Thoracic aorta (tissue), 2 donors: Measurements from ENCODE around the gene MARF1. TPM values are rescaled to one million over a fixed set of nuclear protein-coding genes. Genes with fewer than 3 reads are reported as not detected.
"Not testable (repeated sequence)": the region's sequence is repeated elsewhere in the genome, so short reads cannot be mapped to it uniquely, and the experiment has no call there.

Experiments
- ATAC-seq: fragments of 150-250 bp; one replicate; pipeline ENCODE4 v1.8.0; 2017; ENCODE audit warnings: low read depth; ENCODE audit not compliant: insufficient number of reproducible peaks, low FRiP score
- DNase-seq: peaks from one replicate; pipeline ENCODE4 v3.0.0-alpha.2; 2020; ENCODE audit warnings: low spot score
- H3K27ac ChIP-seq, 2 donors: fragments of 200-600 bp; sonication (generic); 1 replicate in 1 of 2; 2 replicates in 1 of 2; pipeline ENCODE4 v1.5.1; 2016; ENCODE audit warnings: mild to moderate bottlenecking in 2 of 2, moderate library complexity in 2 of 2
- H3K27me3 ChIP-seq: fragments of 200-600 bp; sonication (generic); replicated peaks from 2 replicates; pipeline ENCODE4 v1.6.0; 2016; ENCODE audit warnings: mild to moderate bottlenecking; ENCODE audit not compliant: insufficient read depth
- H3K36me3 ChIP-seq: fragments of 200-600 bp; sonication (generic); one replicate; pipeline ENCODE4 v1.5.1; 2016
- H3K4me1 ChIP-seq, 2 donors: fragments of 200-600 bp; sonication (generic); 1 replicate in 1 of 2; 2 replicates in 1 of 2; pipeline versions ENCODE4 v1.5.1 to v1.6.0; 2016; ENCODE audit warnings: low read depth in 2 of 2, mild to moderate bottlenecking in 1 of 2; ENCODE audit not compliant: control insufficient read depth in 1 of 2
- H3K4me3 ChIP-seq: fragments of 200-600 bp; sonication (generic); 2 replicates; pipeline ENCODE4 v1.5.1; 2016; ENCODE audit warnings: mild to moderate bottlenecking
- H3K9me3 ChIP-seq: fragments of 200-600 bp; sonication (generic); 2 replicates; pipeline ENCODE4 v1.5.1; 2016
- total RNA-seq, 2 donors: library from RNA; depleted of rRNA; stranded (reverse); fragments of >200 nt; gene quantifications; one replicate each; pipeline versions ENCODE4 v1.1.0 to v1.2.3, GENCODE V29; 2016
- TF ChIP-seq, protein P1 (sequence below): fragments of 200-600 bp; sonication (generic); IDR thresholded peaks from one replicate; pipeline ENCODE4 v1.5.1; 2019; ENCODE audit warnings: antibody characterized with exemption

Gene MARF1
- total RNA-seq, 2 donors from 2014 or later = 35.7 to 49.6 TPM

DNA sequence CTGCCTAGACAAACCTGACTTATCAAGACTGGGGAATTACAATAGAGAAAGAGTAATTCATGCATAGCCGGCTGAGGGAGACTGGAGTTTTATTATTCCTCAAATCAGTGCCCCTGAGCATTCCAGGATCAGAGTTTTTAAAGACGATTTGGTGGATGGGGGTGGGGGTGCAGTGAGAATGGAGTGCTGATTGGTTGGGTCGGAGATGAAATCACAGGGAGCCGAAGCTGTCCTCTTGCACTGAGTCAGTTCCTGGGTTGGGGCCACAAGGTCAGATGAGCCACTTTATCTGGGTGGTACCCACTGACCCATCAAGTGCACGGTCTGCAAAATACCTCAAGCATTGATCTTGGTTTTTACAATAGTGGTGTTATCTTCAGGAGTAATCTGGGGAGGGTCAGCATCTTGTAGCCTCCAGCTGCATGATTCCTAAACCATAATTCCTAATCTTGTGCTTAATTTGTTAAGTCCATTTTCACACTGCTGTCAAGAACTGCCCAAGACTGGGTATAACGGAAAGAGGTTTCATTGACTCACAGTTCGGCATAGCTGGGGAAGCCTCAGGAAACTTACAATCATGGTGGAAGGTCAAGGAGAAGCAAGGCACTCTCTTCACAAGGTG is 69.6 kb downstream of the MARF1 start:
- H3K4me3 ChIP-seq = no peak overlapping the region
- DNase-seq (no peak), ATAC-seq (no peak)
- no peak overlapping the region for H3K27ac ChIP-seq
- TF ChIP-seq, protein P1, sequence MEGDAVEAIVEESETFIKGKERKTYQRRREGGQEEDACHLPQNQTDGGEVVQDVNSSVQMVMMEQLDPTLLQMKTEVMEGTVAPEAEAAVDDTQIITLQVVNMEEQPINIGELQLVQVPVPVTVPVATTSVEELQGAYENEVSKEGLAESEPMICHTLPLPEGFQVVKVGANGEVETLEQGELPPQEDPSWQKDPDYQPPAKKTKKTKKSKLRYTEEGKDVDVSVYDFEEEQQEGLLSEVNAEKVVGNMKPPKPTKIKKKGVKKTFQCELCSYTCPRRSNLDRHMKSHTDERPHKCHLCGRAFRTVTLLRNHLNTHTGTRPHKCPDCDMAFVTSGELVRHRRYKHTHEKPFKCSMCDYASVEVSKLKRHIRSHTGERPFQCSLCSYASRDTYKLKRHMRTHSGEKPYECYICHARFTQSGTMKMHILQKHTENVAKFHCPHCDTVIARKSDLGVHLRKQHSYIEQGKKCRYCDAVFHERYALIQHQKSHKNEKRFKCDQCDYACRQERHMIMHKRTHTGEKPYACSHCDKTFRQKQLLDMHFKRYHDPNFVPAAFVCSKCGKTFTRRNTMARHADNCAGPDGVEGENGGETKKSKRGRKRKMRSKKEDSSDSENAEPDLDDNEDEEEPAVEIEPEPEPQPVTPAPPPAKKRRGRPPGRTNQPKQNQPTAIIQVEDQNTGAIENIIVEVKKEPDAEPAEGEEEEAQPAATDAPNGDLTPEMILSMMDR = no peak
- peaks cover 7% of the 10 kb centered on the region for H3K36me3 ChIP-seq
- no peaks in the 10 kb centered on the region for H3K9me3 ChIP-seq
- no peaks in the 10 kb centered on the region for H3K27me3 ChIP-seq
- peaks cover 0 to 3% of the 10 kb centered on the region in 2 donors for H3K4me1 ChIP-seq

- TF ChIP-seq, protein P1 = no peak
- Histone ChIP-seq H3K4me3 (no peak overlapping the region), H3K27ac (no peak overlapping the region), H3K36me3 (peaks cover 7% of the 10 kb centered on the region), H3K4me1 (peaks cover 0 to 3% of the 10 kb centered on the region in 2 donors), H3K9me3 (no peaks in the 10 kb centered on the region), H3K27me3 (no peaks in the 10 kb centered on the region)
- ATAC-seq = no peak
- DNase-seq = no peak
Measured at GRCh38 chr16:15572329-15573001, 70.5 kb downstream of the MARF1 start.

DNA sequence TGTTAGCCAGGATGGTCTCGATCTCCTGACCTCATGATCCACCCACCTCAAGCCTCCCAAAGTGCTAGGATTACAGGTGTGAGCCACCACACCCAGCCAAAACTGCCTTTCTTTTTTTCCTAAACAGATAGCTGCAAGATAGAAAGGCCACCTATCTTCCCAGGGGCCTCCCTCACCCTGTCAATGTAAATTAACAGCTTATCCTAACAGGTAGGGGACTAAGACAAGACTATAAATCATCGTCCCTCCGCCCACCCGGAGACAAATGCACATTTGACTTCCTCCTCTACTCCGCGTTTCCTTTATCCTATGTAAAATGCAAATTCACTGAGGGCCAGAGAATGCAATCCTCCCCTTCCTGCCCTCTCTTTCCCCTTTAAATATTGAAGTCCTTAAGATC is 71.4 kb downstream of the MARF1 start:
- H3K4me3 ChIP-seq = no peak overlapping the region
- TF ChIP-seq, protein P1 = no peak
- DNase-seq = no peak

DNA sequence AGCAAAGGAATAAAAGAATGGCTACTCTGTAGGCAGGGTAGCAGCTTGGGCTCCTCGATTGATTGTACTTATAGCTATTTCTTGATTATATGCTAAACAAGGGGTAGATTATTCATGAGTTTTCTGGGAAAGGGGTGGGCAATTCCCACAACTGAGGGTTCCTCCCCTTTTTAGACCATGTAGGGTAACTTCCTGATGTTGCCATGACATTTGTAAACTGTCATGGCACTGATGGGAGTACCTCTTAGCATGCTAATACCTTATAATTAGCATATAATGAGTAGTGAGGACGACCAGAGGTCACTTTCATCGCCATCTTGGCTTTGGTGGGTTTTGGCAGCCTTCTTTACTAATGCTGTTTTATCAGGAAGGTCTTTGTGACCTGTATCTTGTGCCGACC is 72.3 kb downstream of the MARF1 start:
- not testable (repeated sequence) for H3K9me3 ChIP-seq, H3K27me3 ChIP-seq, ATAC-seq, H3K4me1 ChIP-seq, H3K4me3 ChIP-seq, H3K36me3 ChIP-seq, DNase-seq, H3K27ac ChIP-seq

More for the DNA sequence above, 71.4 kb downstream of the MARF1 start:
- no peak for ATAC-seq
- Histone ChIP-seq H3K27me3 (no peaks in the 10 kb centered on the region), H3K36me3 (peaks cover 7% of the 10 kb centered on the region), H3K27ac (no peak overlapping the region), H3K9me3 (no peaks in the 10 kb centered on the region), H3K4me1 (peaks cover 0 to 3% of the 10 kb centered on the region in 2 donors)

DNA sequence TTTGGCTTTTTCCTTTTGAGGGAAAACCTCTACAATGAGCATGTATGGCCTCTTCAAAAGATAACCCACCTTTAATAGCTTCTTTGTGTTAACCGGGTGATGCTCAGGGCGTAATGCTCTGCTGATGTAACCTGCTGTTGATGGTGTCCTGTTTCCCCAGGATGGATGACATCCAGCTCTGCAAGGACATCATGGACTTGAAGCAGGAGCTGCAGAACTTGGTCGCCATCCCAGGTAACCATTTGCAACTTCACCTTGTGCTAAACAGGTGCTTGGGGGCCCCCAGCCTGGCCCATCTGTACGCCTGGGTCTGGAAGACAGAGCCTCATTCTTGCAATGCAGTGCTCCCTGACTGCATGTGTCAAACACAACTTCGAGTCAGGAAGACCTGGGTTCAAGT is 75.1 kb downstream of the MARF1 start:
- H3K36me3 ChIP-seq = peaks cover 7% of the 10 kb centered on the region

More for the DNA sequence above, 75.1 kb downstream of the MARF1 start:
- no peaks in the 10 kb centered on the region for H3K27me3 ChIP-seq
- H3K4me3 ChIP-seq = no peak overlapping the region
- H3K9me3 ChIP-seq = no peaks in the 10 kb centered on the region
- no peak overlapping the region for H3K27ac ChIP-seq
- DNase-seq = no peak
- TF ChIP-seq, protein P1 = no peak
- peaks cover 0 to 3% of the 10 kb centered on the region in 2 donors for H3K4me1 ChIP-seq
- no peak for ATAC-seq
